SU-DHL-6 (cell line): Measurements from ENCODE around the gene MOB3B.

Experiments used
- CTCF ChIP-seq: fragments of 200-600 bp; sonication (generic); IDR thresholded peaks from one replicate; pipeline ENCODE4 v1.5.1; 2017; ENCODE audit warnings: antibody characterized with exemption, mild to moderate bottlenecking, low read length, moderate library complexity; ENCODE audit not compliant: insufficient read depth, poor library complexity, severe bottlenecking
- EZH2phosphoT487 ChIP-seq: fragments of 200-600 bp; sonication (generic), shearing (Covaris generic); conservative IDR thresholded peaks from 2 replicates; pipeline ENCODE4 v1.6.1; 2018; ENCODE audit warnings: mild to moderate bottlenecking, antibody characterized with exemption, low read length, moderate library complexity, mixed read lengths

- TF ChIP-seq EZH2phosphoT487 (no peak), CTCF (no peak)
These were observed 5.1 kb upstream of the MOB3B start for GRCh38 chr9:27534658-27535209.
